HG03342 (cell line): ENCODE results near the gene PLGRKT.
"Not testable (repeated sequence)": the region's sequence is repeated elsewhere in the genome, so short reads cannot be mapped to it uniquely, and the experiment has no call there.

Experiments used
- ATAC-seq: cut with Tn5 transposase; IDR thresholded peaks from one replicate; pipeline ENCODE4 v1.9.1; 2021; ENCODE audit warnings: mild to moderate bottlenecking, moderate library complexity; ENCODE audit not compliant: unreplicated experiment

PLGRKT gene

GRCh38 chr9:5453004-5453403 lies 15.3 kb upstream of the PLGRKT start:
- ATAC-seq: no peak

DNA sequence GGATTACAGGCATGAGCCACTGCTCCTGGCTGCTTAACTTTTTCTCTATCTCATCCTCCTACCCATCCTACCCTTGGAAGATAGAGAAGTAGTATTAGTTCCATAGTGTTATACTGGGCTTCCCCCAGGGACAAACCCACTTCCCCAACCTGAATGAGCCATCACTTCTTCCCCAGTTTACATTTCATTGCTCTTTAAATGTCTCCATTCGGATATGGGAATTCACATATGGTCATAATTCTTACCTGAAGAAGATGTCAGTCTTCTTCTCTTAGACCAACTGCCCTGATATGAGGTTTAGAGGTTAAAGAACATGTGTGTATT lies 14.5 kb upstream of the PLGRKT start:
- no peak for ATAC-seq

DNA sequence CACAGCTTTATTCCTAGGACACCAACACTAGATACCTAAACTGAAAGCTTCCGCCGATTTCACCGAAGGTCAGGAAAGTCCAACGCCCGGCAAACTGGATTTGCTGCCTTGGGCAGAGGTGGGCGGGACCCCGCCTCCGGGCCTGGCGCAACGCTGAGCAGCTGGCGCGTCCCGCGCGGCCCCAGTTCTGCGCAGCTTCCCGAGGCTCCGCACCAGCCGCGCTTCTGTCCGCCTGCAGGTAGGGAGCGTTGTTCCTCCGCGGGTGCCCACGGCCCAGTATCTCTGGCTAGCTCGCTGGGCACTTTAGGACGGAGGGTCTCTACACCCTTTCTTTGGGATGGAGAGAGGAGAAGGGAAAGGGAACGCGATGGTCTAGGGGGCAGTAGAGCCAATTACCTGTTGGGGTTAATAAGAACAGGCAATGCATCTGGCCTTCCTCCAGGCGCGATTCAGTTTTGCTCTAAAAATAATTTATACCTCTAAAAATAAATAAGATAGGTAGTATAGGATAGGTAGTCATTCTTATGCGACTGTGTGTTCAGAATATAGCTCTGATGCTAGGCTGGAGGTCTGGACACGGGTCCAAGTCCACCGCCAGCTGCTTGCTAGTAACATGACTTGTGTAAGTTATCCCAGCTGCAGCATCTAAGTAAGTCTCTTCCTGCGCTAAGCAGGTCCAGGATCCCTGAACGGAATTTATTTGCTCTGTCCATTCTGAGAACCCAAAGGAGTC lies 12.8 kb upstream of the PLGRKT start, which contains the start of gene CD274:
Gene CD274, plus strand, starts transcription at position 184 of the 733 bp plus-strand sequence. CDS start 5,572 bp downstream, outside the sequence.
- ATAC-seq: peak; percentile 60

DNA sequence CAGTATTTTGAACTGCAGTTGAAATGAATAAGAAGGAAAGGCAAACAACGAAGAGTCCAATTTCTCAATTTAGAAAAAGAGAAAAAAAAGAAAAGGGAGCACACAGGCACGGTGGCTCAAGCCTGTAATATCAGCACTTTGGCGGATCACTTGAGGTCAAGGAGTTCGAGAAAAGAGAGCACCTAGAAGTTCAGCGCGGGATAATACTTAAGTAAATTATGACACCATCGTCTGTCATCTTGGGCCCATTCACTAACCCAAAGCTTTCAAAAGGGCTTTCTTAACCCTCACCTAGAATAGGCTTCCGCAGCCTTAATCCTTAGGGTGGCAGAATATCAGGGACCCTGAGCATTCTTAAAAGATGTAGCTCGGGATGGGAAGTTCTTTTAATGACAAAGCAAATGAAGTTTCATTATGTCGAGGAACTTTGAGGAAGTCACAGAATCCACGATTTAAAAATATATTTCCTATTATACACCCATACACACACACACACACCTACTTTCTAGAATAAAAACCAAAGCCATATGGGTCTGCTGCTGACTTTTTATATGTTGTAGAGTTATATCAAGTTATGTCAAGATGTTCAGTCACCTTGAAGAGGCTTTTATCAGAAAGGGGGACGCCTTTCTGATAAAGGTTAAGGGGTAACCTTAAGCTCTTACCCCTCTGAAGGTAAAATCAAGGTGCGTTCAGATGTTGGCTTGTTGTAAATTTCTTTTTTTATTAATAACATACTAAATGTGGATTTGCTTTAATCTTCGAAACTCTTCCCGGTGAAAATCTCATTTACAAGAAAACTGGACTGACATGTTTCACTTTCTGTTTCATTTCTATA lies 12.0 kb upstream of the PLGRKT start:
- no peak for ATAC-seq

- no peak for ATAC-seq
Measured at GRCh38 chr9:5448461-5449435, 11.0 kb upstream of the PLGRKT start.

DNA sequence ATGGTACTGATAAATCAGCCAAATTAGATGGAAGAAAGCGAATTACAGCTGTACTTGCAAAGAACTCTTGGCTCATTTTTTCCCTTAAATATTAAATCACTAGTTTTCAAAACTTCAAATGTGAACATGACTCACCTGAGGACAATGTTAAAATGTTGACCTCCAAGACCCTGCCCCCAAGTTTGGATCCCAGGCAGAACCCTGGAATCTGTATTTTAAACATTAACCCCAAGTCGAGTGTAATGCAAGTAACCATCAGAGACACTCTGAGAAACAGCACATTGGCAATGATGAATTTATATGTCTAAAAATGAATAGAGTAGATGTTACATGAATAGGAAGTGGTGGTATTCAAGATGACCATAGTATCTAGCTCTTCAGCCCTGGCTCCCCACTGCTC lies 10.3 kb upstream of the PLGRKT start:
- no peak for ATAC-seq

GRCh38 chr9:5447337-5447736 lies 9.6 kb upstream of the PLGRKT start:
- no peak for ATAC-seq

DNA sequence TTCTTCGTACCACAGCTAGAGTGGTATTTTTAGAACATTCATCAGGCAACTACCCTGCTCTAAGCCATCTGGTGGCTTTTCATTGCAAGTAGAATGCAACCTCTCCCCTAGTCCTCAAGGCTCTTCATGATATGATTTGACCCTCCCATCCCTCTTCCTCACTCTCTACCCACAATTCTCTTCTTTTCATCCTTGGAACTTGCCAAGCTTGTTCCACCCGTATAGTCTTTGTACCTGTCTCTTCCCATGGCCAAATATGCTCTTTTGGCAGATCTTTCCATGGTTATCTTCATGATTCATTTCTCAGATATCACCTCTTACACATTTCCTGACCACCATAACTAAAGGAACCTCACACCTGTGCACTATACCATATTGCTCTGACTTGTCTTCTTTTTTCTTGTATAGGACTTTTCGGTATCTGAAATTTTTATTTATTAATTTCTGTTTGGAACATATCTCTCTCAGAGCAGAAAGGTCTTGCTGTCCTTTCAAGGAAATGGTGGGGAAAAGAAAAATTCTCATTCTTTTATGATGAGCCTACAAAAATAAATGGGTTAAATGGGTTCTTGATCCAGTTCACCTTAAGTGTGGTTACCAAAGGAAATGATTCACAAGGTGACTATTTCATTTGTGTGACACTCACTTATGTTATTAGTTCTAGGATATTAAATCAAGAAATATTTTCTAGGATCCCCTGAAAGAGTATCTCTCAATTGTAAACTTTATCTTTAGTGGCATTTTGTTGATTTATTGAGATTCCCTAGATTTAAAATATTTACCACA lies 8.9 kb upstream of the PLGRKT start:
- ATAC-seq: no peak

GRCh38 chr9:5445886-5446285 lies 8.2 kb upstream of the PLGRKT start:
- no peak for ATAC-seq

DNA sequence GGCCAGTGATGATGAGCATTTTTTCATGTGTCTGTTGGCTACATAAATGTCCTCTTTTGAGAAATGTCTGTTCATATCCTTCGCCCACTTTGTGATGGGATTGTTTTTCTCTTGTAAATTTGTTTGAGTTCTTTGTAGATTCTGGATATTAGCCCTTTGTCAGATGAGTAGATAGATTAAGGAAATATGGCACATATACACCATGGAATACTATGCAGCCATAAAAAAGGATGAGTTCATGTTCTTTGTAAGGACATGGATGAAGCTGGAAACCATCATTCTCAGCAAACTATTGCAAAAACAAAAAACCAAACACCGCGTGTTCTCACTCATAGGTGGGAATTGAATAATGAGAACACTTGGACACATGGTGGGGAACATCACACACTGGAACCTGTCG lies 7.4 kb upstream of the PLGRKT start:
- ATAC-seq: not testable (repeated sequence)

- no peak for ATAC-seq
Measured at GRCh38 chr9:5443850-5444249, 6.1 kb upstream of the PLGRKT start.

GRCh38 chr9:5442400-5443011 lies 4.8 kb upstream of the PLGRKT start:
- ATAC-seq: no peak

GRCh38 chr9:5441043-5441442 lies 3.3 kb upstream of the PLGRKT start:
- no peak for ATAC-seq

- ATAC-seq: no peak
Measured at GRCh38 chr9:5440426-5440825, 2.7 kb upstream of the PLGRKT start.

- ATAC-seq: peak; percentile 64
Measured at GRCh38 chr9:5438301-5439162, 807 bp upstream of the PLGRKT start.

- no peak for ATAC-seq
Measured at GRCh38 chr9:5436441-5436840, 1.3 kb downstream of the PLGRKT start.

DNA sequence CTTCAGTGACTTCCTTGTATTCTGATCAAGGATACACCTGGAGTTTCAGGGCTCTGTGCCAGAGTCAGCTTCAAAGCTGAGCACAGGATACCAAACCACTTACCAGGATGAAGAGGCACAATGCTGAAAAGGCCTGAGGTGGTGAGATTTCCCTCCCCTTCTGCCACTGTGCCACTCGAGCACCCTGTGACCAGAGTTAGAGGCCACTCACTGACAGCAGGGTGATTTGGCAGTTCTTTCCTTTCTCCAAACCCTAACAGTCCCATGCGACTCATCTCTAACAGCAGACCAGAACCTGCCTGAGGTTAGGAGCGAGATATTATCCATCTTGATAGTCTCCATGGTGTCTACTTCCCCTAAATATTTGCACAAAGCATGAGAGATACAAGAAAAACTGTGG lies 1.8 kb downstream of the PLGRKT start:
- no peak for ATAC-seq

GRCh38 chr9:5433841-5434810 lies 3.6 kb downstream of the PLGRKT start:
- ATAC-seq: not testable (repeated sequence)
